Measurements from ENCODE around the gene C10orf53. TPM values are rescaled to one million over a fixed set of nuclear protein-coding genes. Genes with fewer than 3 reads are reported as not detected.

Gene C10orf53
- total RNA-seq, 1 donor from 2014 or later = not detected

DNA sequence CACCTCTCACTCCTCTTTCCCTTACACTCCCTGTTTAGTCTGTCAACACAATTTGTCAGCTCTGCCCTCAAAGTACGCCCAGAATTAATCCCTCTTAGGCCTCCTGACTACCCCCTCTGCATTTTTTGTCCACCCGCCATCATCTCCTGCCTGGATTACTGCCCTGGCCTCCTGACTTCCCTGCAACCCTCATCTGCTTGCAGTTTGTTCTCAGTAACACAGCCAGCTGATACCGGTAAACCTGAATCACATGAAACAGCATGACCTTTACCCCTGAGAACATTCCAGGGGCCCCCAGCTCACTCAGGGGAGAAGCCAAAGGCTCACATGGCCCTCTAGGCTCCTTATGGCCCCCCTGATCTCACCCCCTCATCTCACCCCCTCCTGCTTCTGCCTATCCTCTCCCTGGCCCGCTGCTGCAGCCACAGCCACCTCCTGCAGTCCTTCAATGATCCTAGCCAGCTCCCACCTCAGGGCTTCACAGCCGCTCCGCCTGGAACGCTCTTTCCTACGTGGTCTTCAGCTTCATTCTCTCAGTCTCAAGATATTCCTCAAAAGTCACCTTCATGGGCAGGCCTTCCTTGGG lies 8.9 kb downstream of the C10orf53 start:
- DNase-seq (ENCODE audit: low spot score) = no peak
- peaks cover 2% of the 10 kb centered on the region for H3K4me1 Mint-ChIP-seq (ENCODE audit: unreplicated experiment)
- peaks cover 18% of the 10 kb centered on the region for H3K27me3 Mint-ChIP-seq (ENCODE audit: unreplicated experiment)
- H3K9me3 Mint-ChIP-seq (ENCODE audit: unreplicated experiment) = no peaks in the 10 kb centered on the region
- no peak overlapping the region for H3K4me3 Mint-ChIP-seq (ENCODE audit: unreplicated experiment)
- H3K36me3 Mint-ChIP-seq (ENCODE audit: low read depth, unreplicated experiment) = peaks cover 5% of the 10 kb centered on the region
- TF ChIP-seq, protein P1, sequence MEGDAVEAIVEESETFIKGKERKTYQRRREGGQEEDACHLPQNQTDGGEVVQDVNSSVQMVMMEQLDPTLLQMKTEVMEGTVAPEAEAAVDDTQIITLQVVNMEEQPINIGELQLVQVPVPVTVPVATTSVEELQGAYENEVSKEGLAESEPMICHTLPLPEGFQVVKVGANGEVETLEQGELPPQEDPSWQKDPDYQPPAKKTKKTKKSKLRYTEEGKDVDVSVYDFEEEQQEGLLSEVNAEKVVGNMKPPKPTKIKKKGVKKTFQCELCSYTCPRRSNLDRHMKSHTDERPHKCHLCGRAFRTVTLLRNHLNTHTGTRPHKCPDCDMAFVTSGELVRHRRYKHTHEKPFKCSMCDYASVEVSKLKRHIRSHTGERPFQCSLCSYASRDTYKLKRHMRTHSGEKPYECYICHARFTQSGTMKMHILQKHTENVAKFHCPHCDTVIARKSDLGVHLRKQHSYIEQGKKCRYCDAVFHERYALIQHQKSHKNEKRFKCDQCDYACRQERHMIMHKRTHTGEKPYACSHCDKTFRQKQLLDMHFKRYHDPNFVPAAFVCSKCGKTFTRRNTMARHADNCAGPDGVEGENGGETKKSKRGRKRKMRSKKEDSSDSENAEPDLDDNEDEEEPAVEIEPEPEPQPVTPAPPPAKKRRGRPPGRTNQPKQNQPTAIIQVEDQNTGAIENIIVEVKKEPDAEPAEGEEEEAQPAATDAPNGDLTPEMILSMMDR (IDR thresholded peaks at IDR 0.05; ENCODE audit: unreplicated experiment) = no peak
- no peak overlapping the region for H3K27ac Mint-ChIP-seq (ENCODE audit: unreplicated experiment)

DNA sequence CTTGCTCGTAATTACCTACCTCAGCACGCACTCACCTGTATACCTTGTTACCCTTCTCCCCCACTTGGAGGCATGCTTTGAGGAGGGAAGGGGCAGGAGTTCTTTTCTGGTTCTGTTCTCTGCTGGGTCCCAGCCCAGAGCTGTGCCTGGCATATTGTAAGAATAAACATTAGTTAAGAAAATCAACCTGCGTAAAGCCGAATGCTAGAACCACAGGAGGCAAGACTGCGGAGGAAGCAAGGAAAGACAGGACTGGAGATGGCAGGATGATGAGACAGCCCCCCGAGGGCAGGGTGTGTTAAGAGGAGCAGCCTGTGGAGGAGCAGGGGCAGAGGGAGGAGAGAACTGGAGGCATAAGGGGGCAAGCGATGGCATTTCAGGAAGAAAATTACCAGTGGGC lies 9.5 kb downstream of the C10orf53 start:
- Mint-ChIP-seq H3K27ac (ENCODE audit: unreplicated experiment) (no peak overlapping the region), H3K4me3 (ENCODE audit: unreplicated experiment) (no peak overlapping the region), H3K36me3 (ENCODE audit: low read depth, unreplicated experiment) (peaks cover 5% of the 10 kb centered on the region), H3K4me1 (ENCODE audit: unreplicated experiment) (peaks cover 2% of the 10 kb centered on the region), H3K27me3 (ENCODE audit: unreplicated experiment) (peaks cover 18% of the 10 kb centered on the region), H3K9me3 (ENCODE audit: unreplicated experiment) (no peaks in the 10 kb centered on the region)
- no peak for DNase-seq (ENCODE audit: low spot score)
- TF ChIP-seq, protein P1 (IDR thresholded peaks at IDR 0.05; ENCODE audit: unreplicated experiment) = no peak

DNA sequence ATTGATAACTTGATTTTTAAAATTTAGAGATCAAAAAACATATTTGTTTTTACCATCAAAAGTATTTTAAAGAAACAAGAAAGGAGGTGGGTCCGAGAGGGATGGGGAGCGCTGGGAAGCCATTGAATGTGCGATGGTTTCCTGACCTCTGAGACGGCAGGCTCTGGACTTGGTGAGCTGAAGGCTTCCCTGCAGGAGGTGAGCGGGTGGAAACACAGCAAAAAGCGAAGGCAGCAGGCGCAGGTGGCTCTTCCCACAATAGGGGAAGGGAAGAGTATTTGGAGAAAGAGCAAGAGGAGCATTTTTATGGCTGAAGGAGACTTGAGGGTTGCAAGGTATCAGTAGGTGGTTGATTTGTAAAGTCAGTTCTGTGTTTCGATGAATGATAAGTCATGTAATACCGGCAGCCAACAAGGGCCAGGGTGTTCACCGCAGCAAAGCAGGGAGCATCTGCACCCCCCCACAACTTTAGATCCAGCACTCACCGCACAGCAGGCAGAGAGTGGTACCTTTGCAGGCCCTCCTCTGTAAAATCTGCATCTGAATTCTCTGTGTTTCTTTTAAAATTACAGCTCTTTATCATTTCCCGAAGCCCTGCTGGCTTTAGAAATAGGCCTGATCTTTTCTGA lies 10.5 kb downstream of the C10orf53 start:
- TF ChIP-seq, protein P1 (IDR thresholded peaks at IDR 0.05; ENCODE audit: unreplicated experiment) = no peak
- no peak for DNase-seq (ENCODE audit: low spot score)
- peaks cover 18% of the 10 kb centered on the region for H3K27me3 Mint-ChIP-seq (ENCODE audit: unreplicated experiment)
- H3K9me3 Mint-ChIP-seq (ENCODE audit: unreplicated experiment) = no peaks in the 10 kb centered on the region
- H3K27ac Mint-ChIP-seq (ENCODE audit: unreplicated experiment) = no peak overlapping the region
- H3K4me1 Mint-ChIP-seq (ENCODE audit: unreplicated experiment) = peaks cover 2% of the 10 kb centered on the region
- no peak overlapping the region for H3K4me3 Mint-ChIP-seq (ENCODE audit: unreplicated experiment)
- H3K36me3 Mint-ChIP-seq (ENCODE audit: low read depth, unreplicated experiment) = peaks cover 5% of the 10 kb centered on the region

DNA sequence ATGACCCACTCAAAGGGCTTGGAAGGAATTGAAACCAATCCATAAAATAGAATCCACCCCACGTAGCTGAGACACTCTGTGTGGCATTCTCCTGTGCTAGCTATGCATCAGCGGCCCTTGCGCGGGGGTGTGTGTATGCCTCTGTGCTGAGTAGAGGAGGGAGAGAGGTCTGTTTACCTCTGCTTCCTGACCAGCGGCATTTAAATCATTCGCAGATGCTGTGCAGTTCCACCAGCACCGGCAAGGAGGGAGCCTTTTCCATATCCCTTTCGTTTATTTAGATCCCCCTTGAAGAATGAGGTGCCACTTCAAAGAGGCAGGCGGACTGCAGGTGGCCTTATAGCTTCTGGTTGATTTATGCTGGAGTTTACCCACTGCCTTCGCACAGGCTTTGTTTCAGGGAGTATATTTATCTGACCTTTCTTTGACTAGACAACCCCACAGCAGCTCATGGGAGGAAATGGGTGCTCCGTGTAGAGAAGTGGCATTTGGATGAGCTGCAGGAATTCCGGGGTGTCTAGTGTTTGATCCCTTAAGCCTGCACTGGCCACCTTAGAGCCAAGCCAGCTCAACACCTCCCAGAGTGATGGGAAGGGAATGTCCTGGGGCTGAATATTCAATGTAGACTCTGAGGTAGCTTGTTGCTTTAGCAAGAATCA lies 11.4 kb downstream of the C10orf53 start:
- H3K4me3 Mint-ChIP-seq (ENCODE audit: unreplicated experiment) = no peak overlapping the region

More for the DNA sequence above, 11.4 kb downstream of the C10orf53 start:
- Mint-ChIP-seq H3K27me3 (ENCODE audit: unreplicated experiment) (peaks cover 18% of the 10 kb centered on the region), H3K36me3 (ENCODE audit: low read depth, unreplicated experiment) (peaks cover 5% of the 10 kb centered on the region), H3K9me3 (ENCODE audit: unreplicated experiment) (no peaks in the 10 kb centered on the region), H3K27ac (ENCODE audit: unreplicated experiment) (no peak overlapping the region), H3K4me1 (ENCODE audit: unreplicated experiment) (peaks cover 2% of the 10 kb centered on the region)
- no peak for DNase-seq (ENCODE audit: low spot score)
- TF ChIP-seq, protein P1 (IDR thresholded peaks at IDR 0.05; ENCODE audit: unreplicated experiment) = no peak

Measured in endothelial cell (in vitro differentiated cells).